Tibial artery (tissue), 4 donors: Measurements from ENCODE around the gene AREG.

Source experiments
- DNase-seq, 2 donors: peaks; one replicate each; pipeline ENCODE4 v3.0.0-alpha.2; 2019
- H3K27ac ChIP-seq, 2 donors: fragments of 200-600 bp; sonication (generic) in 1 of 2; 1 replicate in 1 of 2; 2 replicates in 1 of 2; pipeline ENCODE4 v1.5.1; 2018 to 2019; ENCODE audit warnings: mild to moderate bottlenecking in 1 of 2
- H3K27me3 ChIP-seq, 2 donors: fragments of 200-600 bp; sonication (generic) in 1 of 2; one replicate each; pipeline versions ENCODE4 v1.5.1 to v1.6.0; 2016 to 2019
- H3K36me3 ChIP-seq, 3 donors: fragments of 200-600 bp; sonication (generic) in 2 of 3; one replicate each; pipeline ENCODE4 v1.5.1; 2016 to 2019; ENCODE audit warnings: mild to moderate bottlenecking in 2 of 3
- H3K4me1 ChIP-seq, 4 donors: fragments of 200-600 bp; sonication (generic) in 2 of 4; 1 replicate in 3 of 4; 2 replicates in 1 of 4; pipeline ENCODE4 v1.5.1; 2016 to 2019
- H3K4me3 ChIP-seq, 2 donors: fragments of 200-600 bp; sonication (generic) in 1 of 2; 1 replicate in 1 of 2; 2 replicates in 1 of 2; pipeline ENCODE4 v1.5.1; 2018 to 2019; ENCODE audit warnings: mild to moderate bottlenecking in 2 of 2
- H3K9me3 ChIP-seq, 3 donors: fragments of 200-600 bp; sonication (generic) in 1 of 3; one replicate each; pipeline ENCODE4 v1.5.1; 2016 to 2019
- CTCF ChIP-seq, 2 experiments: fragments of 200-600 bp in 1 of 2; fragments of 450-650 bp in 1 of 2; IDR thresholded peaks; one replicate each; pipeline ENCODE4 v1.5.1; 2017 to 2019; ENCODE audit warnings: antibody characterized with exemption in 2 of 2, mild to moderate bottlenecking in 1 of 2, moderate library complexity in 1 of 2
- intact Hi-C: fragments of 100-400 bp; cut with DNase I; formaldehyde crosslinking; loops from one replicate; pipeline ENCODE4 v1.15.0; 2023; ENCODE audit warnings: low total_unique reads

Gene AREG

GRCh38 chr4:74464291-74464690, 19.4 kb downstream of the AREG start:
- Histone ChIP-seq H3K9me3 (no peaks in the 10 kb centered on the region), H3K4me3 (no peak overlapping the region), H3K27ac (no peak overlapping the region), H3K36me3 (no peaks in the 10 kb centered on the region), H3K27me3 (no peaks in the 10 kb centered on the region), H3K4me1 (no peaks in the 10 kb centered on the region)
- DNase-seq, result no peak
- no peak for TF ChIP-seq CTCF (IDR thresholded peaks at IDR 0.05)
- intact Hi-C loops, result no loop called here

GRCh38 chr4:74466242-74466641, 21.3 kb downstream of the AREG start:
- Histone ChIP-seq H3K27ac (no peak overlapping the region), H3K4me1 (no peaks in the 10 kb centered on the region), H3K4me3 (no peak overlapping the region), H3K36me3 (no peaks in the 10 kb centered on the region), H3K9me3 (no peaks in the 10 kb centered on the region), H3K27me3 (no peaks in the 10 kb centered on the region)
- no peak for DNase-seq
- intact Hi-C loops, result no loop called here
- no peak for TF ChIP-seq CTCF (IDR thresholded peaks at IDR 0.05)

GRCh38 chr4:74471264-74471663, 26.3 kb downstream of the AREG start:
- no peaks in the 10 kb centered on the region for H3K9me3 ChIP-seq
- DNase-seq, result no peak
- peaks cover 0 to 30% (median 20%) of the 10 kb centered on the region in 4 donors for H3K4me1 ChIP-seq
- TF ChIP-seq CTCF (IDR thresholded peaks at IDR 0.05), result no peak
- H3K27me3 ChIP-seq, result no peaks in the 10 kb centered on the region
- no peaks in the 10 kb centered on the region for H3K36me3 ChIP-seq
- H3K4me3 ChIP-seq, result no peak overlapping the region
- no peak overlapping the region for H3K27ac ChIP-seq
- intact Hi-C loops, result no loop called here

GRCh38 chr4:74473155-74473811, 28.3 kb downstream of the AREG start:
- peak overlapping the region; percentile 63 to 66 for H3K27ac ChIP-seq
- DNase-seq, result peak; percentile 41 to 65

GRCh38 chr4:74474345-74475090, 29.6 kb downstream of the AREG start:
- DNase-seq, result no peak
- peaks cover 0 to 30% (median 20%) of the 10 kb centered on the region in 4 donors for H3K4me1 ChIP-seq
- no peaks in the 10 kb centered on the region for H3K9me3 ChIP-seq
- H3K36me3 ChIP-seq, result no peaks in the 10 kb centered on the region
- TF ChIP-seq CTCF (IDR thresholded peaks at IDR 0.05), result no peak
- intact Hi-C loops, result no loop called here
- H3K27me3 ChIP-seq, result no peaks in the 10 kb centered on the region
- no peak overlapping the region for H3K4me3 ChIP-seq
- peak overlapping the region; percentile 12 to 21 for H3K27ac ChIP-seq

More at GRCh38 chr4:74473155-74473811, 28.3 kb downstream of the AREG start:
- Histone ChIP-seq H3K36me3 (no peaks in the 10 kb centered on the region), H3K4me3 (no peak overlapping the region), H3K9me3 (no peaks in the 10 kb centered on the region), H3K4me1 (peaks cover 0 to 30% (median 20%) of the 10 kb centered on the region in 4 donors), H3K27me3 (no peaks in the 10 kb centered on the region)
- TF ChIP-seq CTCF (IDR thresholded peaks at IDR 0.05), result no peak
- intact Hi-C loops, result no loop called here
